GM10266 (cell line): ENCODE measurements around the gene ARHGEF38.

Experiments
- DNase-seq: peaks from one replicate; pipeline ENCODE4 v3.0.0; 2012; ENCODE audit errors: extremely low spot score
- TF ChIP-seq, protein P1 (sequence below): IDR thresholded peaks from 2 replicates; pipeline ENCODE4 v1.5.1; 2012; ENCODE audit warnings: mild to moderate bottlenecking, low read depth; ENCODE audit not compliant: control insufficient read depth, insufficient read depth; ENCODE audit errors: missing control alignments

The ARHGEF38 gene

DNA sequence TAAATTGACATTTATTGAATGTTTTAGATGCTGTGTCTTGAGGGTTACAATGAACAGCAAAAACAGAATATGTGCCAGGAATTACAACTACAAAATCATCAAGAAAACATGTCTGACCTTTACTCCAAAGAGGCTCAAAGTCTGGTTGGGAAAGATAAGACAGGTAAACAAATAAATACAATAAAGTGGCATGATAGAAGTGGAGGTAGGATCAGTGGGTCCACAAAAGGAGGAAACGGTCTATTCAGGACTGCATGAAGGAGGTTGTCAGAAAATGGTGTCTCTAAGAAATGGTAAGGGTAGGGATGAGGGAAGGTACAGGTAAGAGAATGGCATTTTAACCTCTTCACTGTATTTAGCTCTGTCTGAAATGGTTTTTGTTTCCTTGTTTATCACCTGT lies 3.8 kb downstream of the ARHGEF38 start:
- TF ChIP-seq, protein P1, sequence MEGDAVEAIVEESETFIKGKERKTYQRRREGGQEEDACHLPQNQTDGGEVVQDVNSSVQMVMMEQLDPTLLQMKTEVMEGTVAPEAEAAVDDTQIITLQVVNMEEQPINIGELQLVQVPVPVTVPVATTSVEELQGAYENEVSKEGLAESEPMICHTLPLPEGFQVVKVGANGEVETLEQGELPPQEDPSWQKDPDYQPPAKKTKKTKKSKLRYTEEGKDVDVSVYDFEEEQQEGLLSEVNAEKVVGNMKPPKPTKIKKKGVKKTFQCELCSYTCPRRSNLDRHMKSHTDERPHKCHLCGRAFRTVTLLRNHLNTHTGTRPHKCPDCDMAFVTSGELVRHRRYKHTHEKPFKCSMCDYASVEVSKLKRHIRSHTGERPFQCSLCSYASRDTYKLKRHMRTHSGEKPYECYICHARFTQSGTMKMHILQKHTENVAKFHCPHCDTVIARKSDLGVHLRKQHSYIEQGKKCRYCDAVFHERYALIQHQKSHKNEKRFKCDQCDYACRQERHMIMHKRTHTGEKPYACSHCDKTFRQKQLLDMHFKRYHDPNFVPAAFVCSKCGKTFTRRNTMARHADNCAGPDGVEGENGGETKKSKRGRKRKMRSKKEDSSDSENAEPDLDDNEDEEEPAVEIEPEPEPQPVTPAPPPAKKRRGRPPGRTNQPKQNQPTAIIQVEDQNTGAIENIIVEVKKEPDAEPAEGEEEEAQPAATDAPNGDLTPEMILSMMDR, result no peak
- no peak for DNase-seq

DNA sequence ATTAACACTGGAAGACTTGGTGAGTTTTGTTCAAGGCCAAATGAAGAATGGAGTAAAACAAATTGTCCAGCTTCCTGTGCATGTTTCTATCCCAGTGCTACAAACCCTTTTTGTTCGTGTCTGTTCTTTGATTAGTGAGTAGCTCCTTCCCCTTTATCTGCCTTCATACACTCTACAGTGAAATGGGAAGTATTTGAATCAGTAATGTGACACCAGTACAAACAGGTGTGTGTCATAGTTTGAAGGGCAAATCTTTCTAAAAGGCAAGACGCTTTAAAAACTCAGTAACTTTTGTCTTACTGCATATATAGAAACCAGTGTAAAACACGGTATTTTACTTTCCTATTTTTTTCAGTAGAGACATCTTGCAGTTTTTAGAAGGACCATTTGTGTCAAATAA lies 5.9 kb downstream of the ARHGEF38 start:
- DNase-seq, result no peak
- TF ChIP-seq, protein P1, result no peak

DNA sequence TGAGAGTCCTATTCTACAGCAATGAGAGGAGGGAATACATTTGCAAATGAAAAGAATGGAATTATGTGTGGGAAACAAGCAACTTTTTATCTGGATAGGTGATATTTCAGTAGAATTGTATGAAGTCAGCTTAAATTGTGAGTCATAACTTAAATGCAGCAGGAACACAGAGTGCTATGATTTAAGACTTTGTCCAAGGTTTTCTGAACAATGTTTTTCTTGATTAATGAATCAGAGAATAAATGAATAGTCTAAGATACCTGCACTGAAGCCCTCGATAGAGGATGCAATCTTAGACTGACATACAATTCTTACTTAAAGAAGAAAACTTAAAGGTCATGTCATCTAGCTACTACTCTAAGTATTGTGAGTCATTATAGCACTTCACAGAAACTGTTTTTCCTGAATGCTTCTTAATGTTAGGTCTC lies 8.0 kb downstream of the ARHGEF38 start:
- TF ChIP-seq, protein P1, result no peak
- DNase-seq, result no peak

DNA sequence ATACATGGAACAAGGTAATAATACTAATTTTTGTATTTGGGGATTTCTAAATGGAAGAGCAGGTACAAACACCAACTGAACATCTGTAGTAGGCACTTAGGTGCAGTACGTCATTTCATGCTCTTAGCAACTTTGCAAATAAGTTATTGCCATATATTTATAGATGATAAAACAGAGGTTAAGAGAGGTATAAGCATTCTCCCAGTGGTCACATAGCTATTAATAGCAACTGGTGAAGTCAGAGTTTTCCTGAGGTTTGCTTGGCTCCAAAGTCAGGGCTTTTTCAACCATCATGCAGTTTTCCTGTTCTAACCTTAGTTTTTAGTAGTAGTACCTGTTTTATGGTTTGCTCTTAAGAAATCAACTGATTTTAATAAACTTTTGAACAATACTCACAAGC lies 10.9 kb downstream of the ARHGEF38 start:
- TF ChIP-seq, protein P1, result no peak
- DNase-seq, result no peak

DNA sequence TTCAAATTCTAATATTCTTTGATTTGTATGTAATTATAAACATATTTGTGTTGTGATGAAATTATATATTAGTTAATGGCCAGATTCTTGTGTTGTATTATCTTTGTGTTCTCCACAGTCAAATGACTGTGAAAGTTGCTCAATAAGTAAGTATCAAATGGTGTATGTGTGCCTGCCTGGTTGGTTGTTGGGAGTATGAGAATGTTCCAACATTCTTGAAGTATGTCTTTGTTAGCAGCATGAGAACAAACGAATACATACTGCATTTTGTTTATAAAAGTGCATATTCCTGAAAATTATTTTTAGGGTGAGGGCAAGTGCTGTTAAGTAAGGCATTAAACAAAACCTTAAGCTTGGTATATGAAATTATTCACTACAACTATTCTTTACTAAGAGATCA lies 16.2 kb downstream of the ARHGEF38 start:
- DNase-seq, result no peak
- TF ChIP-seq, protein P1, result no peak

DNA sequence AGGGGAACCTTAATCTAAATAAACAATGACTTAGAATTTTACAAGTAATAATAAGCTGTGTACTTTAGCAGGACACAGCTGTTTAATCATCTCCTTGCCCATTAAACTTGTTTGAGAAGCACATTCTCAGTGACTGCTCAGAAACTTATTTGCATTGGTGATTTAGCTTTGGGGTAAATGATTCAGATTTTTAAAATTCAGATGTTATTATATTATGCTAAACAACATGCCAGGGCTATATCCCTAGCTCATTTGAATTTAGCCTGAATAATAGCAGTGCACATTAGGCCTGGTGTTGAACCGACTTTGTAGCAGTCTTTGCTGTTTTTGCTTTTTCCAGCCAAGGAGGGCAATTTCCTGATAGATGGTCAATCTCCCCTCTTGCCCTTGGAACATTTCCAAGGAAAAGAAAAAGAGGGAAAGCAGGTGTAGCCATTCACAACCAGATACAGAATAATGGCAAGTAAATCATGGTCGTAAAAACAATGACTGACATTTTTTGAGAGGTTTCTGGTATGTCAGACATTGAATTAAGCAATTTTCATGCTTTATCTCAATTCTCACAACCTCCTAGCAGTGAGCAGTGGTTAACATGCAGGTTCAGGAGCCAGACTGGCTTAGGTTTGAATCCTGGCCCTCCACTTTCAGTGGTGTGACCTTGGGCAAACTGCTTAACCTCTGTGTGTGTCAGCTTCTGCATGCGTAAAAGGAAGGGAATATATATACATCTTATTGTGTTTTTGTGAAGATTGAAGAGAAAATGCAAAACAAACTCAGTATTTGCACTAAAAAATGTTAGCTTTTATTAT lies 16.8 kb downstream of the ARHGEF38 start:
- DNase-seq, result no peak
- TF ChIP-seq, protein P1, result no peak

DNA sequence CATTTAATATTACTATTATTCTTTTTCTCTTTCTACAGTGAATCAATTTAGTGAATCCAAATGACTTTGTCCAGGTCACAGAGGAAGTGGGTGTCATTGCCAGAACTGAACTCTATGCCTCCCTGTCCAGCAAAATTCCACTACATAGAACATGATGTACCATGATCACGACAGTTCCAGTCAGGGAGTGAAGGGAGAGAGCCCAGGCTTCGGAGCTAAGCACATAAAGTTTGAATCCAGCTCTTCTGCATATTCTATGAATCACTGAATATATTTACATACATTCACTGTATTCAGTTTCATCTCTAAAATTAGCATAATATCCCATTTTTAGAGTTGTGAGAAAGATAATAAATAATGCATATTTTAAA lies 17.4 kb downstream of the ARHGEF38 start:
- TF ChIP-seq, protein P1, result no peak
- DNase-seq, result no peak
